HFF-Myc (cell line): ENCODE results near the gene EFCAB9.

Source experiments
- DNase-seq: peaks from one replicate; pipeline ENCODE4 v3.0.0-alpha.2; 2011; ENCODE audit warnings: low read depth; ENCODE audit errors: extremely low read depth
- H3K4me3 ChIP-seq: replicated peaks from 2 replicates; pipeline ENCODE4 v1.5.1; 2011; ENCODE audit warnings: low read depth, mild to moderate bottlenecking, control low read depth, low read length
- TF ChIP-seq, protein P1 (sequence below): IDR thresholded peaks from 2 replicates; pipeline ENCODE4 v1.5.1; 2012; ENCODE audit warnings: mild to moderate bottlenecking, low read depth, low read length, control low read depth; ENCODE audit errors: missing control alignments

EFCAB9 gene

DNA sequence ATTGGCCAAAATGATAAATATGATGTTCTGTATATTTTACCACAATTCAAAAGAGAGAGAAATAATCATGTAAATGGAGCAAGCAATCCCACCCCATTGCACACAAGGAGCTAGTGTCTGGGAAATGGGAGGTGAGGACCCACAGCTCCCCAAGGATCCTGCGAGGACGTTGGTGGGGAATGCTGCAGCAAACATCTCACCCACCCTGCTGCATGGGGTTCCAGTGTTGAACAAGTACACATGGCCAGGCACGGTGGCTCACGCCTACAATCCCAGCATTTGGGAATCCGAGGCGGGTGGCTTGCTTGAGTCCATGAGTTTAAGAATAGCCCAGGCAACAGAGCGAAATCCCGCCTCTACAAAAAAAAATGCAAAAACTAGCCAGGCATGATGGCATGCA lies 35.0 kb upstream of the EFCAB9 start:
- no peak for DNase-seq
- TF ChIP-seq, protein P1, sequence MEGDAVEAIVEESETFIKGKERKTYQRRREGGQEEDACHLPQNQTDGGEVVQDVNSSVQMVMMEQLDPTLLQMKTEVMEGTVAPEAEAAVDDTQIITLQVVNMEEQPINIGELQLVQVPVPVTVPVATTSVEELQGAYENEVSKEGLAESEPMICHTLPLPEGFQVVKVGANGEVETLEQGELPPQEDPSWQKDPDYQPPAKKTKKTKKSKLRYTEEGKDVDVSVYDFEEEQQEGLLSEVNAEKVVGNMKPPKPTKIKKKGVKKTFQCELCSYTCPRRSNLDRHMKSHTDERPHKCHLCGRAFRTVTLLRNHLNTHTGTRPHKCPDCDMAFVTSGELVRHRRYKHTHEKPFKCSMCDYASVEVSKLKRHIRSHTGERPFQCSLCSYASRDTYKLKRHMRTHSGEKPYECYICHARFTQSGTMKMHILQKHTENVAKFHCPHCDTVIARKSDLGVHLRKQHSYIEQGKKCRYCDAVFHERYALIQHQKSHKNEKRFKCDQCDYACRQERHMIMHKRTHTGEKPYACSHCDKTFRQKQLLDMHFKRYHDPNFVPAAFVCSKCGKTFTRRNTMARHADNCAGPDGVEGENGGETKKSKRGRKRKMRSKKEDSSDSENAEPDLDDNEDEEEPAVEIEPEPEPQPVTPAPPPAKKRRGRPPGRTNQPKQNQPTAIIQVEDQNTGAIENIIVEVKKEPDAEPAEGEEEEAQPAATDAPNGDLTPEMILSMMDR, result no peak
- no peak overlapping the region for H3K4me3 ChIP-seq

DNA sequence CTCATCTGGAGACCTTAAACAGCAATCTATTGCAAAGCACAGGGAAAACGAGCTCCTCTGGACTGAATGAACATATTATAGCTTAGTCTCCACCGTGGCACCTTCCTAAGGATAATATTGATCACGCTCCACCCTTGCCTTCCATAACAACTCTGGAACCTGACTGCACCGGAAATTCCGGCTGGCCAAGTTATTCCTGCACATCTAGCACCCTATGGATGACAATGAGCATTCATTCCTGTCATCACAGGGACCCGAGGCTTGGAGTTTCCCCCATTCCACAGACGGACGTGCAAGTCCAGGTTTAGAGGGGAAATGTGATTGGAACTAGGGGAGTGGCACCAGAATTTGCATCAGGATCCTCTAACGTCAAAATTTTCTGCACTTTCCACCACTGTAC lies 33.5 kb upstream of the EFCAB9 start:
- no peak for DNase-seq
- H3K4me3 ChIP-seq, result no peak overlapping the region
- TF ChIP-seq, protein P1, result no peak

DNA sequence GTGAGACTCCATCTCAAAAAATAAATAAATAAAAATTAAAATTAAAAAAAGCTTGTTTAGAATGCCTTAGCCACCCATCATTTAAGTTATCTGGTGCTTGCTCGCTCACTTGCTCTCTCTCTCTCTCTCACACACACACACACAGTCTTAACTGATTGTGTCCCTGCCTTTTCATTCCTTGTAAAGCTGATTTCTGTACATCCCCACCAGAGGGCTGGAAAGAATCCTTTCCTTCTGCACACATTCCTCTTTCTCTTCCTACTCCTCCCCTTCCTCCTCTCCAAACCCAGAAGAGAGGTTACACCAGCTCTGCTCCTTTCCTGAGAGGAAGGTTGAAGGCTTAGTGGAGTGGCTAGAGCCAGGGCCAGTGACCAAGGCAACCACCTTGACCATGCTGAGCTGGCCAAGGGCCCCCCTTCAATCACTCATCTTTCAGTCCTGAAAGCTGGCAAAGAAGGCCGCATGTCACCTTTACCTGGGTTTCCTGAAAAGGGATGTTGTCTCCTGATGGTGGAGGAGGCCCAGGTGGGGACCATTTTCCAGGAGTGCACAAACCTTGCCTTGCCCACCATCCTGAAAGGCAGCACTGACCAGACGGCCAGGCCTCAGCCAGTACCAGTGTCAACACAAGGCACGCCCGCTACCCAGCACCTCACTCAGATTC lies 31.5 kb upstream of the EFCAB9 start:
- TF ChIP-seq, protein P1, result no peak
- H3K4me3 ChIP-seq, result no peak overlapping the region
- DNase-seq, result no peak

DNA sequence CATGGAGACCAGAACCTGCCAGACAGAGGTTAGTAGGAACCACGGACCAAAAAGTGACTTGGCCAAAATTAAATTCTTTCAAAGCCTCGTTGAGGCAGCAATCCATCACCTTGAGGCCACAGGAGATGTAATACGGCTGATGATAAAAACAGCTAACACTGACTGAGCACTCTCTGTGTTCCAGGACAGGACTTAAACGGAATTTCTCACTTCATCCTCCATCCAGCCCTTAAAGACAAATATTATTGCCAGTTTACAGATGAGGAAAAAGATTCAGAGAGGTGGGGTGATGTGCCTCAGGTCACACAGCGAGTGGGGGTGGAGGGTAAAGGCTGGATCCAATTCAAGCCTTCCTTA lies 31.0 kb upstream of the EFCAB9 start:
- H3K4me3 ChIP-seq, result no peak overlapping the region
- no peak for DNase-seq
- TF ChIP-seq, protein P1, result no peak

DNA sequence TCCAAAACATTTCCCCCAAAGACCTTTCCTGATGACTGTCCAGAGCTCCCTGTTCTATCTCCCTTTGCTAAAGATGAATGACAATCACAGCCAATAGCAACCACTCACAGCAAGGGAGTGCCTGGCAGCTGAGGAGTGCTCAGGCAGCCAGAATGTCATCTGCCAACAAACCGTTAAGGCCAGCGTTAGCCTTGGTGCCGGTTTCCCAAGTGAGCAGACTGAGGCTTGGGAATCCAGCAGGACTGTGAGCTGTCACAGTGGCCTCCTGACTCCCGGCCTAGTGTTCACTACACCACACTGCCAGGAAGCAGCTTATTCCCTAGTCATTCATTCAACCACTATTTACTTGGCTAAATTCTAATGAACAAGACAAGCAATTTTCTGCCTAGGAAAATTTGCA lies 30.6 kb upstream of the EFCAB9 start:
- TF ChIP-seq, protein P1, result no peak
- H3K4me3 ChIP-seq, result no peak overlapping the region
- DNase-seq, result no peak

DNA sequence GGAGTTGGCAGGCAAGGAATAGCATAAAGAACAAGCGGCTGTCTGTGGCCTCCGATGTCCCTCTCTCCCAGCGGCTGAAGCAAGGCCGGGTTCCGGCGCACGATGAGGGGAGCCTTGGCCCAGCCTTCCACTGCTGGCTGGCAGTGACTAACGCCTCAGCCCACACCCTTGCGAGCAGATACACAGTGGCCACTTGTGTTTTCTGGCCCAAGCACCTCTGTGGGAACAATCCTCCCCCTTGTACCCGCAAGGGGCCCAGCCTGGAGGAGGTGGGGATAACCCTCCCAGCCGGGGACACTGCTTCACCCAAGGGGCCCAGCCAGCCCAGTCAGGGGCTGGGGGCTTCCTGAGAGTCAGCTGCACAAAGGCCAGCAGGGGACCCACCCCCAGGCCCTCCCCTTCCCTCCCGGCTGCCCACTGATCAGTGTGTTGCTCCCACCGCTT lies 29.2 kb upstream of the EFCAB9 start:
- H3K4me3 ChIP-seq, result no peak overlapping the region
- DNase-seq, result no peak
- TF ChIP-seq, protein P1, result no peak

DNA sequence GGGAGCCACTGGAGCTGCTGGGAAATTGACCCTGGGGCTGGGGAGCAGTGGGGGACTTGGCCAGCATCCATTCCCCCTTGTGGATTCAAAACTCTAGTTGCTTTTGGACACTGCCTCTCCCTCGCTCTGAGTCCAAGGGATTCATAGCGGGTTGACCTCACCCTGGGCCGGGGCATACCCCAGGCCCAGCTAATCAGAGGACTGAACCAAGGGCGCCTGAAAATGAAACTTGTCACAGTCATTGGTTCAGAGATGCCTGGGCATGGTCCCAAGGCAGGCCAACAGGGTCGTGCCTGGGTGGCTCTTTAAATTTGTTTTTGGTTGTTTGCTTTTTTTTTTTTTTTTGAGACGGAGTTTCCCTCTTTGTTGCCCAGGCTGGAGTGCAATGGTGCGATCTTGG lies 28.5 kb upstream of the EFCAB9 start:
- TF ChIP-seq, protein P1, result no peak
- H3K4me3 ChIP-seq, result no peak overlapping the region
- DNase-seq, result no peak
